Esophagus squamous epithelium (tissue), 4 donors: Measurements from ENCODE around the gene FN1.

Experiments
- POLR2A ChIP-seq, 4 donors: fragments of 450-650 bp; IDR thresholded peaks; one replicate each; pipeline ENCODE4 v1.6.1; 2017; ENCODE audit warnings: antibody characterized with exemption in 4 of 4, mild to moderate bottlenecking in 4 of 4, moderate library complexity in 3 of 4
- TF ChIP-seq, protein P1 (sequence below), 6 experiments: fragments of 450-650 bp in 4 of 6; fragments of 200-600 bp in 2 of 6; sonication (generic) in 2 of 6; IDR thresholded peaks; one replicate each; pipeline ENCODE4 v1.5.1; 2016 to 2019; ENCODE audit warnings: antibody characterized with exemption in 6 of 6, mild to moderate bottlenecking in 4 of 6, moderate library complexity in 4 of 6

DNA sequence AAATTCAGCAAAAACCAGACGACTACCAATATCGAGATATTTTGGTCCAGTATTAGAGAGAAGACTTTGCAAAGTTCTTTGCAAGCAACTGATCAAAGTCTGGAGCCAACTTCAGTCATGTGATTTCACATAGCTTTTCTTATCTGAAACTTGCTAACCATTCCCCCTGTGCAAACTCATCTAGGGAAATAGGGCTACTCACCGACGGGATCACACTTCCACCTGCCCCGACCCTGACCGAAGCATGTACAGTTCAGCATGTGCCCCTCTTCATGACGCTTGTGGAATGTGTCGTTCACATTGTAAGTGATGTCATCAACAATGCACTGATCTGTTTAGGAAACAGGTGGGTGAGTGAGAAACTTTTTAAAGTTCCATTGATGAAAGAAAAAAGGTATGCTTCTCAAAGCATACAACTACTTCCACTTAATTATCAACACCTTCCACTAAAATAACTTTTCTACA is 15.4 kb downstream of the FN1 start:
- TF ChIP-seq, protein P1, sequence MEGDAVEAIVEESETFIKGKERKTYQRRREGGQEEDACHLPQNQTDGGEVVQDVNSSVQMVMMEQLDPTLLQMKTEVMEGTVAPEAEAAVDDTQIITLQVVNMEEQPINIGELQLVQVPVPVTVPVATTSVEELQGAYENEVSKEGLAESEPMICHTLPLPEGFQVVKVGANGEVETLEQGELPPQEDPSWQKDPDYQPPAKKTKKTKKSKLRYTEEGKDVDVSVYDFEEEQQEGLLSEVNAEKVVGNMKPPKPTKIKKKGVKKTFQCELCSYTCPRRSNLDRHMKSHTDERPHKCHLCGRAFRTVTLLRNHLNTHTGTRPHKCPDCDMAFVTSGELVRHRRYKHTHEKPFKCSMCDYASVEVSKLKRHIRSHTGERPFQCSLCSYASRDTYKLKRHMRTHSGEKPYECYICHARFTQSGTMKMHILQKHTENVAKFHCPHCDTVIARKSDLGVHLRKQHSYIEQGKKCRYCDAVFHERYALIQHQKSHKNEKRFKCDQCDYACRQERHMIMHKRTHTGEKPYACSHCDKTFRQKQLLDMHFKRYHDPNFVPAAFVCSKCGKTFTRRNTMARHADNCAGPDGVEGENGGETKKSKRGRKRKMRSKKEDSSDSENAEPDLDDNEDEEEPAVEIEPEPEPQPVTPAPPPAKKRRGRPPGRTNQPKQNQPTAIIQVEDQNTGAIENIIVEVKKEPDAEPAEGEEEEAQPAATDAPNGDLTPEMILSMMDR (IDR thresholded peaks at IDR 0.05), result no peak
- no peak for TF ChIP-seq POLR2A (IDR thresholded peaks at IDR 0.05)
